Liver (tissue), 9 donors: ENCODE results near the gene C8B. TPM values are rescaled to one million over a fixed set of nuclear protein-coding genes. Genes with fewer than 3 reads are reported as not detected.

Source experiments
- DNase-seq: peaks from one replicate; pipeline ENCODE4 v3.0.0-alpha.2; 2017; ENCODE audit warnings: low spot score
- H3K27ac ChIP-seq, 2 donors: one replicate each; pipeline ENCODE4 v1.7.0; 2013; ENCODE audit warnings: inconsistent platforms in 2 of 2, low read length in 2 of 2, control low read depth in 1 of 2, low read depth in 1 of 2, mild to moderate bottlenecking in 1 of 2
- H3K27me3 ChIP-seq, 4 donors: one replicate each; pipeline versions ENCODE4 v1.6.1 to v1.7.0; 2013; ENCODE audit warnings: low read length in 3 of 4, inconsistent platforms in 1 of 4, mild to moderate bottlenecking in 1 of 4, moderate library complexity in 1 of 4; ENCODE audit not compliant: control insufficient read depth in 4 of 4, insufficient read depth in 4 of 4
- H3K36me3 ChIP-seq, 4 donors: one replicate each; pipeline versions ENCODE4 v1.6.1 to v1.7.0; 2013; ENCODE audit warnings: low read length in 3 of 4, mild to moderate bottlenecking in 3 of 4, low read depth in 1 of 4, moderate library complexity in 1 of 4; ENCODE audit not compliant: control insufficient read depth in 4 of 4, insufficient read depth in 3 of 4
- H3K4me1 ChIP-seq, 4 donors: one replicate each; pipeline versions ENCODE4 v1.6.1 to v1.7.0; 2013; ENCODE audit warnings: low read length in 3 of 4, mild to moderate bottlenecking in 3 of 4, moderate library complexity in 1 of 4; ENCODE audit not compliant: control insufficient read depth in 4 of 4, insufficient read depth in 4 of 4
- H3K4me3 ChIP-seq, 3 donors: one replicate each; pipeline versions ENCODE4 v1.6.1 to v1.7.0; 2013; ENCODE audit warnings: low read length in 3 of 3, control low read depth in 1 of 3, low read depth in 1 of 3, mild to moderate bottlenecking in 1 of 3
- H3K9ac ChIP-seq, 2 donors: one replicate each; pipeline ENCODE4 v1.7.0; 2013; ENCODE audit warnings: low read length in 2 of 2, mild to moderate bottlenecking in 2 of 2, moderate library complexity in 2 of 2, control low read depth in 1 of 2, low read depth in 1 of 2
- H3K9me3 ChIP-seq, 4 donors: one replicate each; pipeline versions ENCODE4 v1.6.1 to v1.7.0; 2013; ENCODE audit warnings: low read length in 3 of 4; ENCODE audit not compliant: control insufficient read depth in 4 of 4
- EGR1 ChIP-seq, 2 donors: IDR thresholded peaks; 2 replicates each; pipeline ENCODE4 v1.6.1; 2016 to 2018; ENCODE audit warnings: antibody characterized with exemption in 2 of 2, low read depth in 2 of 2
- FOXA1 ChIP-seq: IDR thresholded peaks from 2 replicates; pipeline ENCODE4 v1.6.1; 2016; ENCODE audit warnings: antibody characterized with exemption
- FOXA2 ChIP-seq: IDR thresholded peaks from 2 replicates; pipeline ENCODE4 v1.6.1; 2016; ENCODE audit warnings: antibody characterized with exemption
- GABPA ChIP-seq, 2 donors: IDR thresholded peaks in 1 of 2; conservative IDR thresholded peaks in 1 of 2; 2 replicates each; pipeline ENCODE4 v1.6.1; 2016; ENCODE audit warnings: antibody characterized with exemption in 2 of 2, mild to moderate bottlenecking in 1 of 2, moderate library complexity in 1 of 2
- HNF4A ChIP-seq, 2 donors: conservative IDR thresholded peaks; 2 replicates each; pipeline ENCODE4 v1.6.1; 2016; ENCODE audit warnings: antibody characterized with exemption in 2 of 2, mild to moderate bottlenecking in 2 of 2
- HNF4G ChIP-seq: IDR thresholded peaks from 2 replicates; pipeline ENCODE4 v1.6.1; 2016; ENCODE audit warnings: antibody characterized with exemption
- JUND ChIP-seq, 2 donors: IDR thresholded peaks; 2 replicates each; pipeline ENCODE4 v1.6.1; 2016; ENCODE audit warnings: antibody characterized with exemption in 2 of 2
- NR2F2 ChIP-seq: IDR thresholded peaks from 2 replicates; pipeline ENCODE4 v1.6.1; 2016; ENCODE audit warnings: antibody characterized with exemption
- RAD21 ChIP-seq, 2 donors: IDR thresholded peaks; 2 replicates each; pipeline ENCODE4 v1.6.1; 2016; ENCODE audit warnings: antibody characterized with exemption in 2 of 2, mild to moderate bottlenecking in 2 of 2
- RXRA ChIP-seq, 2 donors: IDR thresholded peaks; 2 replicates each; pipeline ENCODE4 v1.6.1; 2017 to 2018; ENCODE audit warnings: antibody characterized with exemption in 2 of 2, mild to moderate bottlenecking in 1 of 2
- SP1 ChIP-seq: IDR thresholded peaks from 2 replicates; pipeline ENCODE4 v1.6.1; 2018; ENCODE audit warnings: antibody characterized with exemption, mild to moderate bottlenecking
- TAF1 ChIP-seq: conservative IDR thresholded peaks from 2 replicates; pipeline ENCODE4 v1.6.1; 2016; ENCODE audit warnings: antibody characterized with exemption, mild to moderate bottlenecking
- YY1 ChIP-seq: IDR thresholded peaks from 2 replicates; pipeline ENCODE4 v1.6.1; 2016; ENCODE audit warnings: antibody characterized with exemption, mild to moderate bottlenecking
- WGBS: extraction: QIAGEN DNeasy Blood & Tissue Kit; methylation state at CpG from one replicate; pipeline ENCODE4 v1.1.7; 2013; 5-methylcytosine and 5-hydroxymethylcytosine counted together
- polyA plus RNA-seq, 2 donors: library from polyadenylated mRNA; stranded (reverse) in 1 of 2; unstranded in 1 of 2; fragments of 200-250 nt in 1 of 2; fragments of >200 nt in 1 of 2; fragmentation: Nextera tagmentation in 1 of 2; extraction: Ambion mirVana in 1 of 2; gene quantifications; one replicate each; pipeline versions ENCODE4 v1.2.1 to v1.2.3, GENCODE V29; 2013 to 2015
- total RNA-seq, 2 donors: library from RNA; depleted of rRNA; stranded (reverse); fragments of >200 nt; gene quantifications; one replicate each; pipeline ENCODE4 v1.2.3, GENCODE V29; 2014
- TF ChIP-seq, protein P1 (sequence below): IDR thresholded peaks from 2 replicates; pipeline ENCODE4 v1.6.1; 2016; ENCODE audit warnings: antibody characterized with exemption, mild to moderate bottlenecking
- TF ChIP-seq, protein P2 (sequence below): fragments of 150-350 bp; IDR thresholded peaks from 2 replicates; pipeline ENCODE4 v1.5.1; 2017; ENCODE audit warnings: improper control_type of control experiment, low read depth, low read length; ENCODE audit not compliant: missing input control
- TF ChIP-seq, protein P3 (sequence below): IDR thresholded peaks from 2 replicates; pipeline ENCODE4 v1.6.1; 2016; ENCODE audit warnings: antibody characterized with exemption
- TF ChIP-seq, protein P4 (sequence below): IDR thresholded peaks from 2 replicates; pipeline ENCODE4 v1.6.1; 2016; ENCODE audit warnings: antibody characterized with exemption
- TF ChIP-seq, protein P5 (sequence below): IDR thresholded peaks from 2 replicates; pipeline ENCODE4 v1.6.1; 2016; ENCODE audit warnings: antibody characterized with exemption
- donor health status: healthy.
- donor health status: healthy.
- donor health status: healthy.
- donor health status: healthy.
- donor health status: healthy.

Gene C8B
- total and polyA plus RNA-seq, 4 donors, result 151 to 703 (median 356) TPM

DNA sequence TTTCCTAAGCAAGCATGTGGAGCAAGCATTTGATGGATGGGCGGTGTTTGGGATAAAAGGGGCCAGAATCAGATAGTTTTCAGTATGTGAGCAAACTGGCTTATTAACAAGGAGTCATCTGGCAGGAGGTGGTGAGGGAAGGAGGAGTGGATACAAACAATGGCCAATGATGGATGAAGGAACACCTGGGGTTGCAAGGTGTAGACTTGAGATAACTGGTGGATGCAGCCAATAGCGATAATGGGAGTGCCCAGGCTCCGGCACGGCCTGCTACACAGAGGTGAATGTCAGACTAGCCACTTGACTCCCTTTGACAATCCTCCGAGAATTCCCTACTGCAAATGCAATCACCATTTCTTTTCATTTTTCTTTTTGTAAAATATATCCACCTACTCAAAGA is 41.7 kb downstream of the C8B start:
- H3K27ac ChIP-seq, result no peak overlapping the region
- DNase-seq, result no peak
- H3K4me3 ChIP-seq, result no peak overlapping the region
- no peaks in the 10 kb centered on the region for H3K9me3 ChIP-seq
- H3K4me1 ChIP-seq, result peaks cover 8 to 34% (median 16%) of the 10 kb centered on the region in 4 donors
- 89% methylated on average over 5 of the region's 5 CpGs for WGBS
- no peaks in the 10 kb centered on the region for H3K36me3 ChIP-seq
- TF ChIP-seq, protein P1, sequence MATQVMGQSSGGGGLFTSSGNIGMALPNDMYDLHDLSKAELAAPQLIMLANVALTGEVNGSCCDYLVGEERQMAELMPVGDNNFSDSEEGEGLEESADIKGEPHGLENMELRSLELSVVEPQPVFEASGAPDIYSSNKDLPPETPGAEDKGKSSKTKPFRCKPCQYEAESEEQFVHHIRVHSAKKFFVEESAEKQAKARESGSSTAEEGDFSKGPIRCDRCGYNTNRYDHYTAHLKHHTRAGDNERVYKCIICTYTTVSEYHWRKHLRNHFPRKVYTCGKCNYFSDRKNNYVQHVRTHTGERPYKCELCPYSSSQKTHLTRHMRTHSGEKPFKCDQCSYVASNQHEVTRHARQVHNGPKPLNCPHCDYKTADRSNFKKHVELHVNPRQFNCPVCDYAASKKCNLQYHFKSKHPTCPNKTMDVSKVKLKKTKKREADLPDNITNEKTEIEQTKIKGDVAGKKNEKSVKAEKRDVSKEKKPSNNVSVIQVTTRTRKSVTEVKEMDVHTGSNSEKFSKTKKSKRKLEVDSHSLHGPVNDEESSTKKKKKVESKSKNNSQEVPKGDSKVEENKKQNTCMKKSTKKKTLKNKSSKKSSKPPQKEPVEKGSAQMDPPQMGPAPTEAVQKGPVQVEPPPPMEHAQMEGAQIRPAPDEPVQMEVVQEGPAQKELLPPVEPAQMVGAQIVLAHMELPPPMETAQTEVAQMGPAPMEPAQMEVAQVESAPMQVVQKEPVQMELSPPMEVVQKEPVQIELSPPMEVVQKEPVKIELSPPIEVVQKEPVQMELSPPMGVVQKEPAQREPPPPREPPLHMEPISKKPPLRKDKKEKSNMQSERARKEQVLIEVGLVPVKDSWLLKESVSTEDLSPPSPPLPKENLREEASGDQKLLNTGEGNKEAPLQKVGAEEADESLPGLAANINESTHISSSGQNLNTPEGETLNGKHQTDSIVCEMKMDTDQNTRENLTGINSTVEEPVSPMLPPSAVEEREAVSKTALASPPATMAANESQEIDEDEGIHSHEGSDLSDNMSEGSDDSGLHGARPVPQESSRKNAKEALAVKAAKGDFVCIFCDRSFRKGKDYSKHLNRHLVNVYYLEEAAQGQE, result no peak
- H3K9ac ChIP-seq, result no peak overlapping the region
- H3K27me3 ChIP-seq, result no peaks in the 10 kb centered on the region

DNA sequence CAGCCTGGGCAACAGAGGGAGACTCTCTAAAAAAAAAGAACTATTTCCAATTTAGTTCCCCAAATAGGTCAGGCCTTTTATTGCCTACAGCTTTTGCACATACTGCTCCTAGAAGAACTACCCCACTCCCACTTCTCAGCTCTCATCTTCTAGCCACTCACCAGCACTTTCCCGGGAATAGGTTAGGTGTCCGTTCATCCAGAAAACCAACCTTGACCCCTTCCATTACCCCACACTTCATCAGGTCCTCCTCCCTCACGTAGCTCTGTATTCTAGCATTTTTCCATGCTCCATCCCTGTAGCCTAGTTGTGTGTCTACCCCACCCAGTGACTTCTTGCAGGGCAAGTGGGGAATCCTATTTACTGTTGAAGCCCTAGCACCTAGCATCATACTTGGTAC is 42.6 kb downstream of the C8B start:
- no peak overlapping the region for H3K27ac ChIP-seq
- 54% methylated on average over 3 of the region's 3 CpGs for WGBS

More for the DNA sequence above, 42.6 kb downstream of the C8B start:
- Histone ChIP-seq H3K36me3 (no peaks in the 10 kb centered on the region), H3K9ac (no peak overlapping the region), H3K4me1 (peaks cover 5 to 39% (median 20%) of the 10 kb centered on the region in 4 donors), H3K4me3 (no peak overlapping the region), H3K9me3 (no peaks in the 10 kb centered on the region), H3K27me3 (no peaks in the 10 kb centered on the region)
- no peak for TF ChIP-seq EGR1 (IDR thresholded peaks at IDR 0.05; ENCODE audit: low read depth in 2 of 2)
- TF ChIP-seq JUND (IDR thresholded peaks at IDR 0.05), result no peak
- TF ChIP-seq NR2F2, result no peak
- TF ChIP-seq, protein P2, sequence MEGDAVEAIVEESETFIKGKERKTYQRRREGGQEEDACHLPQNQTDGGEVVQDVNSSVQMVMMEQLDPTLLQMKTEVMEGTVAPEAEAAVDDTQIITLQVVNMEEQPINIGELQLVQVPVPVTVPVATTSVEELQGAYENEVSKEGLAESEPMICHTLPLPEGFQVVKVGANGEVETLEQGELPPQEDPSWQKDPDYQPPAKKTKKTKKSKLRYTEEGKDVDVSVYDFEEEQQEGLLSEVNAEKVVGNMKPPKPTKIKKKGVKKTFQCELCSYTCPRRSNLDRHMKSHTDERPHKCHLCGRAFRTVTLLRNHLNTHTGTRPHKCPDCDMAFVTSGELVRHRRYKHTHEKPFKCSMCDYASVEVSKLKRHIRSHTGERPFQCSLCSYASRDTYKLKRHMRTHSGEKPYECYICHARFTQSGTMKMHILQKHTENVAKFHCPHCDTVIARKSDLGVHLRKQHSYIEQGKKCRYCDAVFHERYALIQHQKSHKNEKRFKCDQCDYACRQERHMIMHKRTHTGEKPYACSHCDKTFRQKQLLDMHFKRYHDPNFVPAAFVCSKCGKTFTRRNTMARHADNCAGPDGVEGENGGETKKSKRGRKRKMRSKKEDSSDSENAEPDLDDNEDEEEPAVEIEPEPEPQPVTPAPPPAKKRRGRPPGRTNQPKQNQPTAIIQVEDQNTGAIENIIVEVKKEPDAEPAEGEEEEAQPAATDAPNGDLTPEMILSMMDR, result no peak
- no peak for TF ChIP-seq GABPA (IDR thresholded peaks at IDR 0.05 in 1 of 2, conservative IDR thresholded peaks at IDR 0.05 in 1 of 2)
- TF ChIP-seq SP1, result no peak
- TF ChIP-seq, protein P1, result no peak
- no peak for TF ChIP-seq TAF1
- no peak for TF ChIP-seq FOXA1
- TF ChIP-seq, protein P3, sequence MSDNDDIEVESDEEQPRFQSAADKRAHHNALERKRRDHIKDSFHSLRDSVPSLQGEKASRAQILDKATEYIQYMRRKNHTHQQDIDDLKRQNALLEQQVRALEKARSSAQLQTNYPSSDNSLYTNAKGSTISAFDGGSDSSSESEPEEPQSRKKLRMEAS, result no peak
- no peak for TF ChIP-seq YY1
- no peak for TF ChIP-seq RAD21 (IDR thresholded peaks at IDR 0.05)
- TF ChIP-seq RXRA (IDR thresholded peaks at IDR 0.05), result no peak
- TF ChIP-seq, protein P4, sequence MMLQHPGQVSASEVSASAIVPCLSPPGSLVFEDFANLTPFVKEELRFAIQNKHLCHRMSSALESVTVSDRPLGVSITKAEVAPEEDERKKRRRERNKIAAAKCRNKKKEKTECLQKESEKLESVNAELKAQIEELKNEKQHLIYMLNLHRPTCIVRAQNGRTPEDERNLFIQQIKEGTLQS, result no peak
- TF ChIP-seq, protein P5, sequence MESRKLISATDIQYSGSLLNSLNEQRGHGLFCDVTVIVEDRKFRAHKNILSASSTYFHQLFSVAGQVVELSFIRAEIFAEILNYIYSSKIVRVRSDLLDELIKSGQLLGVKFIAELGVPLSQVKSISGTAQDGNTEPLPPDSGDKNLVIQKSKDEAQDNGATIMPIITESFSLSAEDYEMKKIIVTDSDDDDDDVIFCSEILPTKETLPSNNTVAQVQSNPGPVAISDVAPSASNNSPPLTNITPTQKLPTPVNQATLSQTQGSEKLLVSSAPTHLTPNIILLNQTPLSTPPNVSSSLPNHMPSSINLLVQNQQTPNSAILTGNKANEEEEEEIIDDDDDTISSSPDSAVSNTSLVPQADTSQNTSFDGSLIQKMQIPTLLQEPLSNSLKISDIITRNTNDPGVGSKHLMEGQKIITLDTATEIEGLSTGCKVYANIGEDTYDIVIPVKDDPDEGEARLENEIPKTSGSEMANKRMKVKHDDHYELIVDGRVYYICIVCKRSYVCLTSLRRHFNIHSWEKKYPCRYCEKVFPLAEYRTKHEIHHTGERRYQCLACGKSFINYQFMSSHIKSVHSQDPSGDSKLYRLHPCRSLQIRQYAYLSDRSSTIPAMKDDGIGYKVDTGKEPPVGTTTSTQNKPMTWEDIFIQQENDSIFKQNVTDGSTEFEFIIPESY, result no peak
- TF ChIP-seq FOXA2, result no peak
- no peak for TF ChIP-seq HNF4A (conservative IDR thresholded peaks at IDR 0.05)
- TF ChIP-seq HNF4G, result no peak
- no peak for DNase-seq
